VCaP (cell line): ENCODE data around the gene PKP1.

Experiments used
- H3K27ac ChIP-seq: fragments of 450-650 bp; 2 replicates; pipeline ENCODE4 v1.5.1; 2017
- CTCF ChIP-seq: fragments of 450-650 bp; conservative IDR thresholded peaks from 2 replicates; pipeline ENCODE4 v1.5.1; 2017; ENCODE audit warnings: mild to moderate bottlenecking, moderate library complexity

Gene PKP1

DNA sequence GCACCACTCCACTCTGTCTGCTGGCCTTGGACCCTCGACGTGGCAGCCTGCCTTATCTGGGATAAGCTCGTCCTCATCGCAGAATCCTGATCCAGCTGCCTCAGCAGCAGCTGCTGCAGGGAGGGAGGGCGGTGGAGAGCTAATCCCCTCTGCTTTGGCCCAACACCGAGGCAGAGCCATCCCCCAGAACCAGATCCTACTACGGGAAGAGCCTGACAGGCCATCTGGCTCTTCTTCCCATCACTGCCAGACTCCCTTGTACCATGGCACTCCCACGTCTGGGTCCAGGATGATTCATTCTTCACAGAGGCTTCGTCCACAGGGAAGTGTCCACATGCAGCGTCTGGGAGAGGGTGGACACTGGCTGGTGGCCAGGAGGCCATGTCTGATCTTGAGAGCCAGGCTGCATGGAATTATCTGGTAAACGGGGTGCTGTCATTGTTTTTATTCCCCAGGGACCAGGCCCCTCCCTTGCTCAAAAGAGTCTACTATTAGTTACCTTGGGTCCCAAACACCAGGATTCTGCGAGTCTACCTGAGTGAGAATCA is 14.6 kb upstream of the PKP1 start:
- TF ChIP-seq CTCF: no peak
- H3K27ac ChIP-seq: peak overlapping the region; percentile 97

GRCh38 chr1:201269281-201269680 is 14.0 kb upstream of the PKP1 start:
- H3K27ac ChIP-seq: peak overlapping the region; percentile 97; the same call in 1 of the 2 replicates
- TF ChIP-seq CTCF: no peak

GRCh38 chr1:201269900-201270410 is 13.4 kb upstream of the PKP1 start:
- no peak overlapping the region for H3K27ac ChIP-seq
- TF ChIP-seq CTCF: no peak

DNA sequence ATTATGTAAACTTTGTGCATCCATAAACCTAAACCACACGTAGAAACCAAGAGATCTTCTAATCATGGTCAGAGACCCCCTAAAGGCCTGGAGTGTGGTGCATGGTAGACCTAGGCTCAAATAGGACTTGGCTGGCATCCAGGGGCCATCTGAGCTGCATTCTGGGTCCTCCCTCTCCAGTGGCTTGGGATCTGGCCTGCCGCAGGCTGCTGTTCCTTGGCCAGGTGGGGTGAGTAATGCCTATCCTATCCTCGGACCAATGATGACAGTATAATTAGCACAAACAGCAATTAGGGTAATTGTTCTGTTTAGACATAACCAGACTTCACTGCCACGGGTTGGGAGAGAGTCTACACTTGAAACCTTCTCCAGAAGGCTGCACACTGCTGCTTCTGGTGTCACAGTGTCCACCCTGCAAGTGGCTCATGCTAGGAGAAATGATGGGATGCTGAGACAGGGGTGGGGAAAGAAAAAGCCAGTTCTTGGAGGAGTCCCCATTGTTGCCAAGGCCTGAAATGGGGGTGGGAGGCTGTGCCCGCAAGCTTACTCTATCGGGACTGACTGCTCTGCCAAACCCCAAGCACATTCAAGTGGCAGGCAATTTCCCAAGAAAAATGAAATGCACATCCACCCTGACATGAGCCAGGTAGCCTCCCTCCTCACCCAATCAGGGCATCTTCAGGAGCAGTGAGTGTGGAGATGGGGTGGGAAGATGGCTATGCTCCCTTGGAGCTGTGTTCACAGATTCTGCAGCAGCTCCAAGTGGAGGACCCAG is 12.5 kb upstream of the PKP1 start:
- TF ChIP-seq CTCF: no peak
- no peak overlapping the region for H3K27ac ChIP-seq

DNA sequence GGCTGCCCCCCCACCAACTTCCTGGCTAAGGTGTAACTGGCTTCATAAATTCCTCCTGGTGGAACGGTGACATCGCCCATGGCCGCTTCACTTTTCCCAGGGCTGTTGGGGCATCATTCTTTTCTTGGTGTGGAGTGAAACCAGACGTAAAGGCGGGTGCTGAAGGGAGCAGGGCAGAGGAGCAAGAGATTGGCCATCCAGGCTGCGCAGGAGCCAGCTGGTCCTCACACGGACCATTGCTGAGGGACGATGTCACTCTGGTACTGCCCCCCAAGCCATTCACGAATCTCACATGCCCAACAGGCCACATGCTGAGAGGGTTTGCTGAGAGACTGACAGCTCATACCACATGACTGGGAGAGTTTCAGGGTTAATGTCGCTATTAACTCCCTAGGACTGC is 10.5 kb upstream of the PKP1 start:
- TF ChIP-seq CTCF: no peak
- H3K27ac ChIP-seq: no peak overlapping the region

DNA sequence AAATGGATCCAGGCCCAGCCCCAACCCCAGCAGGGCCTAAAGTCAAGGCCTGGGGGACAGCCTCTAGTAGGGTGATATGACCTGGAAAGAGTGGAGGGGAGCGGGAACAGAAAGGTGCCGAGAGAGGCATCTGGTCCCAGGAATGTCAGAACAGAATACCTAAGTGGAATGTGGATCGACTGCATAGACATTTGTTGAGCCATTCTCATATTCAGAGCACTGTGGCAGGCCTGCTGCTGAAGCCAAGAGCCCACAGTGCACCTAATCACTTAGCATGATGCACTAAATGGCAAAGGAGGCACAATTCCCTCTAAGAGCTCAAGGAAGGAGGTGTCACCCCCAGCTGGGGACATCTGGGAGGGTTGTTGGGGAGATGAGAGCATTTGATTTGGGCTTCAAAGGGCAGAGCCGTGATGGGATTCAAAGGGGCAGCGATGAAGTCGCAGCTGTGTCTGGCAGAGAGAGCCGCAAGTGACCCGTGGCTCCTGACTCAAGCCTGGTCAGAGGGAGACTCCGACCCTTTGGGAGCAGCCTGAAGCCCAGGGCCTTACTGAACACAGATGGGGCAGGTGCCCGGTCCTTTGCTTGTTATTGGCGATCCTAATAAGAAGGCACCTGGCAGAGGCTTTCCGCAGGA is 8.6 kb upstream of the PKP1 start:
- no peak overlapping the region for H3K27ac ChIP-seq

More for the DNA sequence above, 8.6 kb upstream of the PKP1 start:
- TF ChIP-seq CTCF: no peak
